Kidney (tissue), 14 donors: ENCODE results near the gene FARP1. TPM values are rescaled to one million over a fixed set of nuclear protein-coding genes. Genes with fewer than 3 reads are reported as not detected.
A peak's percentile ranks its signal among the peaks of the same experiment; 100 is the strongest.

Source experiments
- DNase-seq, 5 donors: peaks; one replicate each; pipeline ENCODE4 v3.0.0-alpha.2; 2013 to 2020
- FAIRE-seq: peaks from 2 replicates; lab custom pipeline; 2012; peaks lifted over from hg19 to GRCh38; lab: Jason Lieb, UNC
- H3K27ac ChIP-seq, 2 donors: one replicate each; pipeline ENCODE4 v1.7.0; 2013; ENCODE audit warnings: low read depth in 2 of 2, low read length in 2 of 2, inconsistent platforms in 1 of 2
- H3K27me3 ChIP-seq: one replicate; pipeline ENCODE4 v1.7.1; 2013; ENCODE audit warnings: low read length, inconsistent platforms; ENCODE audit not compliant: control insufficient read depth, insufficient read depth
- H3K36me3 ChIP-seq, 3 donors: one replicate each; pipeline versions ENCODE4 v1.7.0 to v1.7.1; 2013; ENCODE audit warnings: low read length in 3 of 3, control low read depth in 1 of 3, inconsistent platforms in 1 of 3; ENCODE audit not compliant: insufficient read depth in 3 of 3, control insufficient read depth in 2 of 3
- H3K4me1 ChIP-seq, 3 donors: one replicate each; pipeline versions ENCODE4 v1.7.0 to v1.7.1; 2013; ENCODE audit warnings: low read length in 3 of 3, inconsistent platforms in 1 of 3, low read depth in 1 of 3; ENCODE audit not compliant: control insufficient read depth in 2 of 3, insufficient read depth in 2 of 3
- H3K4me3 ChIP-seq, 3 donors: one replicate each; pipeline versions ENCODE4 v1.7.0 to v1.8.1; 2013; ENCODE audit warnings: low read length in 3 of 3, control low read depth in 1 of 3, inconsistent platforms in 1 of 3
- H3K9ac ChIP-seq, 3 donors: one replicate each; pipeline versions ENCODE4 v1.7.0 to v1.7.1; 2013; ENCODE audit warnings: low read length in 3 of 3, control low read depth in 1 of 3, inconsistent platforms in 1 of 3
- H3K9me3 ChIP-seq, 3 donors: one replicate each; pipeline versions ENCODE4 v1.7.0 to v1.7.1; 2013; ENCODE audit warnings: low read length in 3 of 3, control low read depth in 1 of 3, inconsistent platforms in 1 of 3; ENCODE audit not compliant: control insufficient read depth in 2 of 3, insufficient read depth in 1 of 3
- intact Hi-C: fragments of 100-400 bp; cut with DNase I; formaldehyde crosslinking; loops from one replicate; pipeline ENCODE4 v1.11.1; 2022
- polyA plus RNA-seq: library from polyadenylated mRNA; stranded (reverse); fragments of 350-450 nt; fragmentation: Illumina TruSeq; extraction: RNeasy Lipid Tissue Mini Kit (QIAGEN cat#74804); gene quantifications from one replicate; pipeline ENCODE4 v1.2.3, GENCODE V29; 2014; ENCODE audit warnings: low read depth, low replicate concordance; ENCODE audit not compliant: insufficient read depth
- total RNA-seq: library from RNA; stranded (reverse); fragmentation: NEBNext Ultra II Directional; extraction: Animal tissue kit (Norgen Biotek cat#: 25700); gene quantifications from one replicate; pipeline ENCODE4 v1.2.1, GENCODE V29; 2021
- TF ChIP-seq, protein P1 (sequence below): IDR thresholded peaks from 3 replicates; pipeline ENCODE4 v1.5.1; 2012; ENCODE audit warnings: mild to moderate bottlenecking, moderate library complexity, borderline replicate concordance; ENCODE audit not compliant: insufficient read depth; ENCODE audit errors: extremely low read depth
- donor health status: control.
- donor health status: control.
- donor health status: control.
- donor health status: control.
- donor health status: control.
- donor health status: DM: yes; HTN: yes; CAD: no.
- donor health status: Normal renal cell carcinoma (clear cell type).

Gene FARP1
- total and polyA plus RNA-seq, 2 donors from 2014 or later, result 123 to 229 TPM

DNA sequence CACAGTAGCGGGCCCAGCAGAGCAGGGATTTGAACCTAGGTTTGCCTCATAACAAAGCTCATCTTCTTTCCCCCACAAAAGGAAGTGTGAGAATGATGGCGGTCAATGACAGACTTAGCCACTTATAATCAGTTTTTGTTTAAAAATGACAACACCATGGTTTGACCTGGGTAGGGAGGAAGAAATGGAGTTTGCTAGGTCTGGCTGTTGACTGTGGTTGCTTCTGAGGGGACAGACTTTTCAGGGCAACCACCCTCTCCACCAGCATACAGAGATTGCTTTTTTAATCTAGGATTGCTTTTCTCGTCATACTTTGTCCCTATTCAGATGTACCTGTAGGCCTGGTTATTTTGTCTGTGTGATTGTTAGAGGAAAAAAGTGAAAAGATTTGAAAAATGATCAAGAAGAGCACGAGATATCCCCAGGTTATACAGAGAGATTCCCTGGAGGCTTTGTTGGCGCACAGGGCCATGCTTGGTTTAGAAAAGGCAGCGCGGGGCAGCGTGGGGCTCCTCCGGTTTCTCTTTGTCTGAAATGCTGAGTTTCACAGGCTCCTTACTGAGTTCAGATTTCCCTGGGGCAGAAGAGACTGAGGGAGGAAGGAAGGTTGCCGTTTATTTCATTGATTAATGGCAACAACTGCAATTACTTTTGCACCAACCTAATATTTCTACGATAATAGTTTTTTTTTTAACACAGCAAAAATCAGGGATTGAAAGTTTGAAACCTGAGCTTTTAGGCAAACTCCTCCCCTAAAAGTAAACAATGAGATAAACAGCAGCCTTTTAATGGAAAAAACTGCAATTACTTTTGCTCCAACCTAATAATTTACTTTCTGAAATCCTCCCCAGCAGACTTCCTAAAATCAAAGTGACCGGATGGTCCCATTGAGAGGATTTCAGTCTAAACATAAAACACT lies 131.2 kb downstream of the FARP1 start:
- no peaks in the 10 kb centered on the region for H3K9me3 ChIP-seq
- peak overlapping the region in 1 of 2 donors; percentile 53 for H3K27ac ChIP-seq
- no peaks in the 10 kb centered on the region for H3K36me3 ChIP-seq
- no peak for FAIRE-seq
- no peaks in the 10 kb centered on the region for H3K27me3 ChIP-seq
- intact Hi-C loops, result no loop called here
- H3K4me1 ChIP-seq, result peaks cover 13 to 63% (median 14%) of the 10 kb centered on the region in 3 donors
- TF ChIP-seq, protein P1, sequence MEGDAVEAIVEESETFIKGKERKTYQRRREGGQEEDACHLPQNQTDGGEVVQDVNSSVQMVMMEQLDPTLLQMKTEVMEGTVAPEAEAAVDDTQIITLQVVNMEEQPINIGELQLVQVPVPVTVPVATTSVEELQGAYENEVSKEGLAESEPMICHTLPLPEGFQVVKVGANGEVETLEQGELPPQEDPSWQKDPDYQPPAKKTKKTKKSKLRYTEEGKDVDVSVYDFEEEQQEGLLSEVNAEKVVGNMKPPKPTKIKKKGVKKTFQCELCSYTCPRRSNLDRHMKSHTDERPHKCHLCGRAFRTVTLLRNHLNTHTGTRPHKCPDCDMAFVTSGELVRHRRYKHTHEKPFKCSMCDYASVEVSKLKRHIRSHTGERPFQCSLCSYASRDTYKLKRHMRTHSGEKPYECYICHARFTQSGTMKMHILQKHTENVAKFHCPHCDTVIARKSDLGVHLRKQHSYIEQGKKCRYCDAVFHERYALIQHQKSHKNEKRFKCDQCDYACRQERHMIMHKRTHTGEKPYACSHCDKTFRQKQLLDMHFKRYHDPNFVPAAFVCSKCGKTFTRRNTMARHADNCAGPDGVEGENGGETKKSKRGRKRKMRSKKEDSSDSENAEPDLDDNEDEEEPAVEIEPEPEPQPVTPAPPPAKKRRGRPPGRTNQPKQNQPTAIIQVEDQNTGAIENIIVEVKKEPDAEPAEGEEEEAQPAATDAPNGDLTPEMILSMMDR, result no peak
- H3K9ac ChIP-seq, result peak overlapping the region in 1 of 3 donors; percentile 48
- peak overlapping the region in 1 of 3 donors; percentile 15 for H3K4me3 ChIP-seq
- DNase-seq, result peak in 3 of 5 donors; percentile 61 to 83 (median 74)

- no peaks in the 10 kb centered on the region for H3K27me3 ChIP-seq
- H3K36me3 ChIP-seq, result no peaks in the 10 kb centered on the region
- FAIRE-seq (no peak), DNase-seq (no peak)
- peaks cover 13 to 67% (median 14%) of the 10 kb centered on the region in 3 donors for H3K4me1 ChIP-seq
- H3K4me3 ChIP-seq, result no peak overlapping the region
- TF ChIP-seq, protein P1, result no peak
- peak overlapping the region in 1 of 3 donors; percentile 48 for H3K9ac ChIP-seq
- H3K9me3 ChIP-seq, result no peaks in the 10 kb centered on the region
- intact Hi-C loops, result no loop called here
- H3K27ac ChIP-seq, result peak overlapping the region in 1 of 2 donors; percentile 23
Observed at GRCh38 chr13:98274921-98275487, 132.1 kb downstream of the FARP1 start.

DNA sequence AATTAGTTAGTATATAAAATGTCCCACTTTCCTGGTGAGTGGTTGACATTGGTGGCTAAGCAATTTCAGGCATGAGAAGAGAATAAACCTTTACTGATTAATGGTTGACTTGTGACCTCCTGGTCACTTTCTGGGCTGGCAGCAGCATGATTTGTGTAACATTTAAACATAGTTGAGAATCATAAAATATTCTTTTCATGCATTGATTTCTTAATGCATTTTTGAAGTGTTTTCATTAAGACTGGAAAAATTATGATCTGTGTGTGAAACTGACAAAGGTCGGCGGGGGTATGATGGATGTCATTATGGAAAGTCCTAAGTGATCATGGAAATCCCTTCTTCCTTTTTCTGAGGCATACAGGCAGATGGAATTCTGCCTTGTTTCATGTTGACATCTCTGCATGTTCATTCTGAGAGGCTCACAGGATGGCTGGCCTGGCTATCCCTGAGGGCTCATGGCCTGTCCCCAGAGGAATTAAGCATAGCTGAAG lies 132.8 kb downstream of the FARP1 start:
- no peaks in the 10 kb centered on the region for H3K27me3 ChIP-seq
- intact Hi-C loops, result no loop called here
- H3K4me1 ChIP-seq, result peaks cover 13 to 69% (median 19%) of the 10 kb centered on the region in 3 donors
- no peak overlapping the region for H3K4me3 ChIP-seq
- TF ChIP-seq, protein P1, result no peak
- H3K27ac ChIP-seq, result peak overlapping the region; percentile 64 to 71
- no peaks in the 10 kb centered on the region for H3K9me3 ChIP-seq
- H3K36me3 ChIP-seq, result no peaks in the 10 kb centered on the region
- DNase-seq (peak in 2 of 5 donors; percentile 57 to 81), FAIRE-seq (peak; percentile 33)
- H3K9ac ChIP-seq, result peak overlapping the region in 1 of 3 donors; percentile 22
